Neuronal stem cell (in vitro differentiated cells): ENCODE measurements around the gene SORCS2.

ENCODE experiments used
- DNase-seq: peaks from one replicate; pipeline ENCODE4 v3.0.0-alpha.2; 2013; ENCODE audit warnings: low spot score
- H2AFZ ChIP-seq: one replicate; pipeline ENCODE4 v1.6.1; 2013; ENCODE audit warnings: mild to moderate bottlenecking, low read length, inconsistent platforms
- H2AK5ac ChIP-seq: 2 replicates; pipeline ENCODE4 v1.6.1; 2013; ENCODE audit warnings: low read depth, mild to moderate bottlenecking, inconsistent platforms, low read length, moderate library complexity, mixed read lengths
- H2BK120ac ChIP-seq: 2 replicates; pipeline ENCODE4 v1.6.1; 2013; ENCODE audit warnings: low read depth, mild to moderate bottlenecking, inconsistent platforms, low read length, moderate library complexity, mixed read lengths
- H2BK12ac ChIP-seq: one replicate; pipeline ENCODE4 v1.6.1; 2013; ENCODE audit warnings: low read length, inconsistent platforms
- H2BK15ac ChIP-seq: 2 replicates; pipeline ENCODE4 v1.6.1; 2013; ENCODE audit warnings: mild to moderate bottlenecking, low read length, inconsistent platforms, mixed read lengths
- H2BK5ac ChIP-seq: one replicate; pipeline ENCODE4 v1.6.1; 2013; ENCODE audit warnings: inconsistent platforms, mild to moderate bottlenecking, low read length, moderate library complexity
- H3K14ac ChIP-seq: one replicate; pipeline ENCODE4 v1.6.1; 2013; ENCODE audit warnings: low read length, inconsistent platforms
- H3K18ac ChIP-seq: 2 replicates; pipeline ENCODE4 v1.6.1; 2013; ENCODE audit warnings: low read length, inconsistent platforms
- H3K23ac ChIP-seq: 2 replicates; pipeline ENCODE4 v1.6.1; 2013; ENCODE audit warnings: low read depth, mild to moderate bottlenecking, mixed read lengths, low read length, inconsistent platforms; ENCODE audit not compliant: poor library complexity
- H3K27ac ChIP-seq: replicated peaks from 3 replicates; pipeline ENCODE4 v1.5.1; 2013; ENCODE audit warnings: low read length, inconsistent platforms
- H3K27me3 ChIP-seq, 3 experiments: 2 replicates each; pipeline ENCODE4 v1.6.1; 2013; ENCODE audit warnings: low read length in 3 of 3, mild to moderate bottlenecking in 2 of 3, inconsistent platforms in 1 of 3, low read depth in 1 of 3, mixed read lengths in 1 of 3, moderate library complexity in 1 of 3; ENCODE audit not compliant: control insufficient read depth in 3 of 3, insufficient read depth in 3 of 3
- H3K36me3 ChIP-seq, 2 donors: replicated peaks in 1 of 2; 2 replicates each; pipeline ENCODE4 v1.6.1; 2013; ENCODE audit warnings: low read length in 2 of 2; ENCODE audit not compliant: control insufficient read depth in 2 of 2, insufficient read depth in 2 of 2
- H3K4ac ChIP-seq: 2 replicates; pipeline ENCODE4 v1.6.1; 2013; ENCODE audit warnings: inconsistent platforms, mild to moderate bottlenecking, low read length, moderate library complexity
- H3K4me1 ChIP-seq, 2 donors: 1 replicate in 1 of 2; 2 replicates in 1 of 2; pipeline ENCODE4 v1.6.1; 2013; ENCODE audit warnings: low read length in 2 of 2, low read depth in 1 of 2; ENCODE audit not compliant: control insufficient read depth in 2 of 2, insufficient read depth in 1 of 2
- H3K4me2 ChIP-seq: one replicate; pipeline ENCODE4 v1.6.1; 2013; ENCODE audit warnings: mild to moderate bottlenecking, low read length, inconsistent platforms; ENCODE audit not compliant: insufficient read depth, poor library complexity, severe bottlenecking
- H3K4me3 ChIP-seq, 2 donors: 2 replicates each; pipeline ENCODE4 v1.5.1; 2013; ENCODE audit warnings: low read length in 2 of 2, mild to moderate bottlenecking in 2 of 2, inconsistent platforms in 1 of 2, moderate library complexity in 1 of 2
- H3K79me1 ChIP-seq: one replicate; pipeline ENCODE4 v1.6.1; 2013; ENCODE audit warnings: low read depth, mild to moderate bottlenecking, inconsistent platforms, low read length, moderate library complexity
- H3K9ac ChIP-seq: one replicate; pipeline ENCODE4 v1.6.1; 2013; ENCODE audit warnings: mild to moderate bottlenecking, low read depth, low read length, inconsistent platforms; ENCODE audit not compliant: poor library complexity
- H3K9me3 ChIP-seq, 2 donors: replicated peaks in 1 of 2; 2 replicates each; pipeline versions ENCODE3 to v1.6.1; 2013; ENCODE audit warnings: low read length in 2 of 2, mild to moderate bottlenecking in 2 of 2, inconsistent platforms in 1 of 2, low read depth in 1 of 2, mixed read lengths in 1 of 2, moderate library complexity in 1 of 2; ENCODE audit not compliant: control insufficient read depth in 2 of 2, insufficient read depth in 1 of 2
- H4K8ac ChIP-seq: one replicate; pipeline ENCODE4 v1.6.1; 2013; ENCODE audit warnings: low read depth, mild to moderate bottlenecking, inconsistent platforms, low read length, moderate library complexity
- H4K91ac ChIP-seq: one replicate; pipeline ENCODE4 v1.6.1; 2013; ENCODE audit warnings: low read length, low read depth, mild to moderate bottlenecking, inconsistent platforms; ENCODE audit not compliant: poor library complexity
- WGBS, 2 donors: extraction: QIAGEN DNeasy Blood & Tissue Kit; methylation state at CpG; one replicate each; pipeline ENCODE4 v1.1.7; 2013; ENCODE audit warnings: missing lambda C conversion rate in 2 of 2, mixed read lengths in 1 of 2; ENCODE audit not compliant: insufficient read length in 2 of 2, insufficient replicate concordance in 1 of 2; ENCODE audit errors: extremely low coverage in 2 of 2; 5-methylcytosine and 5-hydroxymethylcytosine counted together

The SORCS2 gene

GRCh38 chr4:7337196-7338058 lies 145.1 kb downstream of the SORCS2 start:
- H2AK5ac ChIP-seq = peak overlapping the region; percentile 16
- peaks cover 0 to 5% (median 0%) of the 10 kb centered on the region in 3 experiments for H3K27me3 ChIP-seq
- no peak overlapping the region for H2BK12ac ChIP-seq
- peaks cover 7% of the 10 kb centered on the region for H3K79me1 ChIP-seq
- no peak overlapping the region for H3K23ac ChIP-seq
- H4K8ac ChIP-seq = no peak overlapping the region
- H2BK5ac ChIP-seq = no peak overlapping the region
- H2AFZ ChIP-seq = no peak overlapping the region
- no peak overlapping the region for H3K4me2 ChIP-seq
- H3K9me3 ChIP-seq = no peaks in the 10 kb centered on the region
- H3K9ac ChIP-seq = no peak overlapping the region
- H3K4me3 ChIP-seq = peak overlapping the region in 1 of 2 donors; percentile 23
- no peak overlapping the region for H3K27ac ChIP-seq
- H3K36me3 ChIP-seq = no peaks in the 10 kb centered on the region
- H4K91ac ChIP-seq = no peak overlapping the region
- no peak overlapping the region for H3K14ac ChIP-seq
- no peak for DNase-seq
- no peak overlapping the region for H3K4ac ChIP-seq
- WGBS, 2 donors = no CpG with 5 or more reads among the region's 22 CpGs
- peak overlapping the region; percentile 12 for H3K18ac ChIP-seq
- peaks cover 0 to 16% of the 10 kb centered on the region in 2 donors for H3K4me1 ChIP-seq
- no peak overlapping the region for H2BK15ac ChIP-seq
- H2BK120ac ChIP-seq = no peak overlapping the region

GRCh38 chr4:7338059-7338452 lies 145.7 kb downstream of the SORCS2 start:
- Histone ChIP-seq H2AK5ac (no peak overlapping the region), H3K27ac (no peak overlapping the region), H3K4me1 (peaks cover 0 to 16% of the 10 kb centered on the region in 2 donors), H2BK5ac (no peak overlapping the region), H3K9ac (no peak overlapping the region), H3K14ac (no peak overlapping the region), H2BK15ac (no peak overlapping the region), H4K91ac (no peak overlapping the region), H3K18ac (no peak overlapping the region), H3K4ac (no peak overlapping the region), H3K27me3 (peaks cover 0 to 5% (median 0%) of the 10 kb centered on the region in 3 experiments), H3K4me2 (no peak overlapping the region), H3K79me1 (peaks cover 7% of the 10 kb centered on the region), H2BK12ac (no peak overlapping the region), H2BK120ac (no peak overlapping the region), H3K23ac (no peak overlapping the region), H4K8ac (no peak overlapping the region), H2AFZ (no peak overlapping the region), H3K9me3 (no peaks in the 10 kb centered on the region), H3K36me3 (no peaks in the 10 kb centered on the region), H3K4me3 (peak overlapping the region in 1 of 2 donors; percentile 23)
- WGBS, 2 donors = 100% methylated on average over 1 to 5 of the region's 5 CpGs
- DNase-seq = no peak

- H3K36me3 ChIP-seq = no peaks in the 10 kb centered on the region
These were observed 146.7 kb downstream of the SORCS2 start for GRCh38 chr4:7338876-7339623.

More at GRCh38 chr4:7338876-7339623, 146.7 kb downstream of the SORCS2 start:
- Histone ChIP-seq H2AFZ (no peak overlapping the region), H3K4ac (no peak overlapping the region), H3K4me2 (no peak overlapping the region), H2BK12ac (no peak overlapping the region), H3K14ac (no peak overlapping the region), H2AK5ac (no peak overlapping the region), H3K9me3 (no peaks in the 10 kb centered on the region), H3K9ac (no peak overlapping the region), H2BK120ac (no peak overlapping the region), H3K18ac (no peak overlapping the region), H3K4me3 (no peak overlapping the region), H2BK5ac (no peak overlapping the region), H4K8ac (no peak overlapping the region), H3K4me1 (peaks cover 0 to 12% of the 10 kb centered on the region in 2 donors), H3K27me3 (peaks cover 0 to under 1% (median 0%) of the 10 kb centered on the region in 3 experiments), H3K23ac (no peak overlapping the region), H4K91ac (no peak overlapping the region), H2BK15ac (no peak overlapping the region), H3K27ac (no peak overlapping the region), H3K79me1 (peaks cover 7% of the 10 kb centered on the region)
- DNase-seq = no peak
- WGBS, 2 donors = no CpG with 5 or more reads among the region's 19 CpGs
